Trophoblast cell (in vitro differentiated cells and primary cell): ENCODE measurements around the gene LRBA.
A peak's percentile ranks its signal among the peaks of the same experiment; 100 is the strongest.
"Not testable (repeated sequence)": the region's sequence is repeated elsewhere in the genome, so short reads cannot be mapped to it uniquely, and the experiment has no call there.

Experiments
- DNase-seq, 2 donors: peaks; one replicate each; pipeline ENCODE4 v3.0.0-alpha.2; 2016
- H2AFZ ChIP-seq: 2 replicates; pipeline ENCODE4 v1.6.1; 2013; ENCODE audit warnings: low read length, moderate library complexity, mild to moderate bottlenecking; ENCODE audit not compliant: insufficient read depth, poor library complexity
- H2AK5ac ChIP-seq: 2 replicates; pipeline ENCODE4 v1.6.1; 2013; ENCODE audit warnings: mild to moderate bottlenecking, low read length
- H2BK120ac ChIP-seq: 2 replicates; pipeline ENCODE4 v1.6.1; 2013; ENCODE audit warnings: low read length, mild to moderate bottlenecking, moderate library complexity; ENCODE audit not compliant: insufficient read depth, poor library complexity
- H2BK12ac ChIP-seq: 2 replicates; pipeline ENCODE4 v1.6.1; 2013; ENCODE audit warnings: mild to moderate bottlenecking, low read length, moderate library complexity
- H2BK5ac ChIP-seq: 2 replicates; pipeline ENCODE4 v1.6.1; 2013; ENCODE audit warnings: low read length, low read depth, moderate library complexity, mild to moderate bottlenecking; ENCODE audit not compliant: poor library complexity
- H3K14ac ChIP-seq: 2 replicates; pipeline ENCODE4 v1.6.1; 2013; ENCODE audit warnings: mild to moderate bottlenecking, low read length
- H3K18ac ChIP-seq: 2 replicates; pipeline ENCODE4 v1.6.1; 2013; ENCODE audit warnings: mild to moderate bottlenecking, low read length
- H3K23ac ChIP-seq: 2 replicates; pipeline ENCODE4 v1.6.1; 2013; ENCODE audit warnings: low read length
- H3K27ac ChIP-seq: 2 replicates; pipeline ENCODE4 v1.5.1; 2013; ENCODE audit warnings: low read depth, mild to moderate bottlenecking, inconsistent platforms, low read length, moderate library complexity
- H3K27me3 ChIP-seq: 2 replicates; pipeline ENCODE4 v1.6.1; 2013; ENCODE audit warnings: inconsistent platforms, mild to moderate bottlenecking, low read length, moderate library complexity; ENCODE audit not compliant: insufficient read depth
- H3K36me3 ChIP-seq, 2 experiments: 1 replicate in 1 of 2; 2 replicates in 1 of 2; pipeline ENCODE4 v1.6.1; 2013; ENCODE audit warnings: low read length in 2 of 2, mild to moderate bottlenecking in 2 of 2, moderate library complexity in 1 of 2; ENCODE audit not compliant: insufficient read depth in 2 of 2, control insufficient read depth in 1 of 2
- H3K4ac ChIP-seq: 2 replicates; pipeline ENCODE4 v1.6.1; 2013; ENCODE audit warnings: low read depth, mild to moderate bottlenecking, low read length, moderate library complexity
- H3K4me1 ChIP-seq, 2 experiments: 1 replicate in 1 of 2; 2 replicates in 1 of 2; pipeline ENCODE4 v1.6.1; 2013; ENCODE audit warnings: low read length in 2 of 2, mild to moderate bottlenecking in 2 of 2, moderate library complexity in 1 of 2; ENCODE audit not compliant: insufficient read depth in 2 of 2, control insufficient read depth in 1 of 2
- H3K4me2 ChIP-seq: 2 replicates; pipeline ENCODE4 v1.6.1; 2013; ENCODE audit warnings: inconsistent platforms, mild to moderate bottlenecking, low read length, moderate library complexity
- H3K4me3 ChIP-seq: 2 replicates; pipeline ENCODE4 v1.5.1; 2013; ENCODE audit warnings: mild to moderate bottlenecking, low read depth, low read length, inconsistent platforms
- H3K79me1 ChIP-seq: one replicate; pipeline ENCODE4 v1.6.1; 2013; ENCODE audit warnings: low read length
- H3K79me2 ChIP-seq: 2 replicates; pipeline ENCODE4 v1.6.1; 2013; ENCODE audit warnings: low read length, mild to moderate bottlenecking; ENCODE audit not compliant: control insufficient read depth, insufficient read depth, poor library complexity
- H3K9ac ChIP-seq: 2 replicates; pipeline ENCODE4 v1.6.1; 2013; ENCODE audit warnings: mild to moderate bottlenecking, low read length
- H3K9me3 ChIP-seq: 2 replicates; pipeline ENCODE4 v1.6.1; 2013; ENCODE audit warnings: low read depth, mild to moderate bottlenecking, control low read depth, inconsistent platforms, low read length; ENCODE audit not compliant: insufficient read depth
- H4K12ac ChIP-seq: 2 replicates; pipeline ENCODE4 v1.6.1; 2013; ENCODE audit warnings: low read depth, mild to moderate bottlenecking, low read length, moderate library complexity
- H4K8ac ChIP-seq: 2 replicates; pipeline ENCODE4 v1.6.1; 2013; ENCODE audit warnings: low read depth, mild to moderate bottlenecking, low read length, moderate library complexity
- H4K91ac ChIP-seq: one replicate; pipeline ENCODE4 v1.6.1; 2013; ENCODE audit warnings: low read depth, mild to moderate bottlenecking, low read length, moderate library complexity
- WGBS: extraction: QIAGEN DNeasy Blood & Tissue Kit; methylation state at CpG from one replicate; pipeline ENCODE4 v1.1.7; 2013; ENCODE audit warnings: missing lambda C conversion rate; ENCODE audit not compliant: insufficient read length, insufficient coverage; ENCODE audit errors: extremely low coverage; 5-methylcytosine and 5-hydroxymethylcytosine counted together

Gene LRBA

GRCh38 chr4:150510176-150510865 lies 504.8 kb downstream of the LRBA start:
- no peak overlapping the region for H3K9ac ChIP-seq
- H3K14ac ChIP-seq, result no peak overlapping the region
- H3K27ac ChIP-seq, result no peak overlapping the region
- H2BK5ac ChIP-seq, result no peak overlapping the region
- H3K9me3 ChIP-seq, result no peaks in the 10 kb centered on the region
- H3K4me1 ChIP-seq, result no peaks in the 10 kb centered on the region
- no peaks in the 10 kb centered on the region for H3K36me3 ChIP-seq
- no peak overlapping the region for H3K4me2 ChIP-seq
- no peak overlapping the region for H4K12ac ChIP-seq
- no peak overlapping the region for H3K18ac ChIP-seq
- no peak overlapping the region for H2AK5ac ChIP-seq
- H3K79me1 ChIP-seq, result no peaks in the 10 kb centered on the region
- no peaks in the 10 kb centered on the region for H3K79me2 ChIP-seq
- no peaks in the 10 kb centered on the region for H3K27me3 ChIP-seq
- DNase-seq, result peak in 1 of 2 donors; percentile 61
- no peak overlapping the region for H2BK120ac ChIP-seq
- no peak overlapping the region for H3K23ac ChIP-seq
- no peak overlapping the region for H2AFZ ChIP-seq
- no peak overlapping the region for H4K8ac ChIP-seq
- H4K91ac ChIP-seq, result no peak overlapping the region
- WGBS, result no CpG with 5 or more reads among the region's 6 CpGs
- H2BK12ac ChIP-seq, result no peak overlapping the region
- H3K4ac ChIP-seq, result no peak overlapping the region
- H3K4me3 ChIP-seq, result no peak overlapping the region

- H3K9ac ChIP-seq, H3K14ac ChIP-seq, H3K79me2 ChIP-seq, H2AK5ac ChIP-seq, H3K4me3 ChIP-seq, H2AFZ ChIP-seq, H3K23ac ChIP-seq, H3K4me1 ChIP-seq, H2BK120ac ChIP-seq, H4K12ac ChIP-seq, H3K79me1 ChIP-seq, H3K18ac ChIP-seq, H3K9me3 ChIP-seq, H4K8ac ChIP-seq, H2BK5ac ChIP-seq, DNase-seq, H3K4ac ChIP-seq, H2BK12ac ChIP-seq, H3K4me2 ChIP-seq, H3K27me3 ChIP-seq, H3K36me3 ChIP-seq, H3K27ac ChIP-seq, H4K91ac ChIP-seq: not testable (repeated sequence)
- no CpG with 5 or more reads among the region's 3 CpGs for WGBS
Observed at GRCh38 chr4:150507656-150508055, 507.4 kb downstream of the LRBA start.

- Histone ChIP-seq H3K4me1 (no peaks in the 10 kb centered on the region), H4K12ac (no peak overlapping the region), H3K79me1 (no peaks in the 10 kb centered on the region), H3K36me3 (no peaks in the 10 kb centered on the region), H3K4ac (no peak overlapping the region), H2AFZ (no peak overlapping the region), H3K14ac (no peak overlapping the region), H3K9ac (no peak overlapping the region), H3K23ac (no peak overlapping the region), H3K79me2 (no peaks in the 10 kb centered on the region), H3K18ac (no peak overlapping the region), H4K8ac (no peak overlapping the region), H2BK120ac (no peak overlapping the region), H2AK5ac (no peak overlapping the region), H4K91ac (no peak overlapping the region), H2BK12ac (no peak overlapping the region), H3K9me3 (no peaks in the 10 kb centered on the region), H3K4me3 (no peak overlapping the region), H2BK5ac (no peak overlapping the region), H3K27me3 (no peaks in the 10 kb centered on the region), H3K27ac (no peak overlapping the region), H3K4me2 (no peak overlapping the region)
- no peak for DNase-seq
Observed at GRCh38 chr4:150501983-150502382, 513.1 kb downstream of the LRBA start.

GRCh38 chr4:150501009-150501727 lies 513.9 kb downstream of the LRBA start:
- H3K36me3 ChIP-seq, result no peaks in the 10 kb centered on the region
- H3K79me1 ChIP-seq, result no peaks in the 10 kb centered on the region
- H2AFZ ChIP-seq, result no peak overlapping the region
- H2BK5ac ChIP-seq, result no peak overlapping the region
- H4K91ac ChIP-seq, result no peak overlapping the region
- H3K4me2 ChIP-seq, result no peak overlapping the region
- no peak overlapping the region for H2AK5ac ChIP-seq
- no peak overlapping the region for H3K18ac ChIP-seq
- H2BK12ac ChIP-seq, result no peak overlapping the region
- peak in 1 of 2 donors; percentile 28 for DNase-seq
- no peak overlapping the region for H4K12ac ChIP-seq
- H3K9ac ChIP-seq, result no peak overlapping the region
- no peak overlapping the region for H2BK120ac ChIP-seq
- no peaks in the 10 kb centered on the region for H3K4me1 ChIP-seq
- H4K8ac ChIP-seq, result no peak overlapping the region
- no CpG with 5 or more reads among the region's 6 CpGs for WGBS
- no peaks in the 10 kb centered on the region for H3K27me3 ChIP-seq
- H3K27ac ChIP-seq, result no peak overlapping the region
- no peaks in the 10 kb centered on the region for H3K9me3 ChIP-seq
- no peak overlapping the region for H3K4me3 ChIP-seq
- H3K4ac ChIP-seq, result no peak overlapping the region
- H3K79me2 ChIP-seq, result no peaks in the 10 kb centered on the region
- no peak overlapping the region for H3K14ac ChIP-seq
- no peak overlapping the region for H3K23ac ChIP-seq
